DOHH2 (cell line): ENCODE data around the gene G6PC2.

Experiments
- H3F3A ChIP-seq: fragments of 200-600 bp; sonication (generic), shearing (Covaris generic); 2 replicates; pipeline ENCODE4 v1.6.0; 2016; ENCODE audit warnings: antibody characterized with exemption, mild to moderate bottlenecking; ENCODE audit not compliant: control insufficient read depth, insufficient read depth
- H3K27ac ChIP-seq: fragments of 200-600 bp; sonication (generic); 2 replicates; pipeline ENCODE4 v1.5.1; 2014; ENCODE audit warnings: low read depth, mild to moderate bottlenecking, low read length, moderate library complexity
- H3K27me3 ChIP-seq: fragments of 200-600 bp; sonication (generic); 2 replicates; pipeline ENCODE4 v1.6.1; 2014; ENCODE audit warnings: mild to moderate bottlenecking, low read length, mixed read lengths; ENCODE audit not compliant: control insufficient read depth
- H3K36me3 ChIP-seq: fragments of 200-600 bp; sonication (generic); 2 replicates; pipeline ENCODE4 v1.6.1; 2014; ENCODE audit warnings: mild to moderate bottlenecking, low read length, moderate library complexity, mixed read lengths; ENCODE audit not compliant: control insufficient read depth
- H3K4me1 ChIP-seq: fragments of 200-600 bp; sonication (generic); 2 replicates; pipeline ENCODE4 v1.6.1; 2014; ENCODE audit warnings: mild to moderate bottlenecking, low read length, mixed read lengths; ENCODE audit not compliant: control insufficient read depth
- H3K4me2 ChIP-seq: fragments of 200-600 bp; sonication (generic); 2 replicates; pipeline ENCODE4 v1.6.0; 2014; ENCODE audit warnings: mild to moderate bottlenecking, low read length, moderate library complexity
- H3K4me3 ChIP-seq: fragments of 200-600 bp; sonication (generic); 2 replicates; pipeline ENCODE4 v1.5.1; 2014; ENCODE audit warnings: mild to moderate bottlenecking, low read length, mixed read lengths
- H3K79me2 ChIP-seq: fragments of 200-600 bp; sonication (generic); 2 replicates; pipeline ENCODE4 v1.6.1; 2014; ENCODE audit warnings: mild to moderate bottlenecking, low read length, mixed read lengths; ENCODE audit not compliant: control insufficient read depth
- H3K9me2 ChIP-seq: fragments of 200-600 bp; sonication (generic); replicated peaks from 2 replicates; pipeline ENCODE4 v1.6.1; 2014; ENCODE audit warnings: mild to moderate bottlenecking, low read length, mixed read lengths; ENCODE audit not compliant: control insufficient read depth
- H3K9me3 ChIP-seq: fragments of 200-600 bp; sonication (generic); 2 replicates; pipeline ENCODE4 v1.6.1; 2014; ENCODE audit warnings: antibody characterized with exemption, low read length, mixed read lengths; ENCODE audit not compliant: control insufficient read depth, insufficient read depth
- H4K20me1 ChIP-seq: fragments of 200-600 bp; sonication (generic); 2 replicates; pipeline ENCODE4 v1.6.0; 2014; ENCODE audit warnings: low read depth, mild to moderate bottlenecking, antibody characterized with exemption, low read length, moderate library complexity; ENCODE audit not compliant: control insufficient read depth, insufficient read depth
- EZH2phosphoT487 ChIP-seq: fragments of 200-600 bp; sonication (generic); IDR thresholded peaks from 2 replicates; pipeline ENCODE4 v1.6.1; 2017; ENCODE audit warnings: borderline replicate concordance, mild to moderate bottlenecking, antibody characterized with exemption, low read length, moderate library complexity, mixed read lengths
- TF ChIP-seq, protein P1 (sequence below): fragments of 200-600 bp; sonication (generic); IDR thresholded peaks from one replicate; pipeline ENCODE4 v1.5.1; 2014; ENCODE audit warnings: antibody characterized with exemption, mild to moderate bottlenecking, low read depth, low read length; ENCODE audit not compliant: poor library complexity, severe bottlenecking

G6PC2 gene

DNA sequence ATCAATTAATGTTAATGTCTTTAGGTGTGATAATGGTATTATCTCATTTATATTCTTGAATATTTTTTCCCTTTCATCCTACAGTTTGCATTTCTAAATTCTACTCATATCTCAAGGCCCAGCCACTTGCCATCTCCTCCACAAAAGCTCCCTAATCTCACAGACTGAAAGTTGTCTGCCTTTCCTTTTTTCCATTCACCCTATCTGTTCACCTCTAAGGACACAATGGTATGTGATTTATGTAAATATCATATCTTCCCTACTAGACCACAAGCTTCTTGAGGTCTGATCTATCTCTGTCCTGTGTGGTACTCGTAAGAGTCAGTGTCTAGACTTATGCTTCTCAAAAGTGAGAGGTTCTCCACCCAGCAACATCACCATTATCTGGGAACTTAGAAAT is 7.0 kb upstream of the G6PC2 start:
- Histone ChIP-seq H3K36me3 (peaks cover 10% of the 10 kb centered on the region), H3K4me3 (no peak overlapping the region), H3K9me2 (no peaks in the 10 kb centered on the region), H3K4me2 (no peak overlapping the region), H3F3A (no peaks in the 10 kb centered on the region), H3K4me1 (peaks cover 10% of the 10 kb centered on the region), H3K27me3 (no peaks in the 10 kb centered on the region), H3K9me3 (no peaks in the 10 kb centered on the region), H3K79me2 (peaks cover 12% of the 10 kb centered on the region), H4K20me1 (no peaks in the 10 kb centered on the region), H3K27ac (no peak overlapping the region)
- TF ChIP-seq, protein P1, sequence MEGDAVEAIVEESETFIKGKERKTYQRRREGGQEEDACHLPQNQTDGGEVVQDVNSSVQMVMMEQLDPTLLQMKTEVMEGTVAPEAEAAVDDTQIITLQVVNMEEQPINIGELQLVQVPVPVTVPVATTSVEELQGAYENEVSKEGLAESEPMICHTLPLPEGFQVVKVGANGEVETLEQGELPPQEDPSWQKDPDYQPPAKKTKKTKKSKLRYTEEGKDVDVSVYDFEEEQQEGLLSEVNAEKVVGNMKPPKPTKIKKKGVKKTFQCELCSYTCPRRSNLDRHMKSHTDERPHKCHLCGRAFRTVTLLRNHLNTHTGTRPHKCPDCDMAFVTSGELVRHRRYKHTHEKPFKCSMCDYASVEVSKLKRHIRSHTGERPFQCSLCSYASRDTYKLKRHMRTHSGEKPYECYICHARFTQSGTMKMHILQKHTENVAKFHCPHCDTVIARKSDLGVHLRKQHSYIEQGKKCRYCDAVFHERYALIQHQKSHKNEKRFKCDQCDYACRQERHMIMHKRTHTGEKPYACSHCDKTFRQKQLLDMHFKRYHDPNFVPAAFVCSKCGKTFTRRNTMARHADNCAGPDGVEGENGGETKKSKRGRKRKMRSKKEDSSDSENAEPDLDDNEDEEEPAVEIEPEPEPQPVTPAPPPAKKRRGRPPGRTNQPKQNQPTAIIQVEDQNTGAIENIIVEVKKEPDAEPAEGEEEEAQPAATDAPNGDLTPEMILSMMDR, result no peak

DNA sequence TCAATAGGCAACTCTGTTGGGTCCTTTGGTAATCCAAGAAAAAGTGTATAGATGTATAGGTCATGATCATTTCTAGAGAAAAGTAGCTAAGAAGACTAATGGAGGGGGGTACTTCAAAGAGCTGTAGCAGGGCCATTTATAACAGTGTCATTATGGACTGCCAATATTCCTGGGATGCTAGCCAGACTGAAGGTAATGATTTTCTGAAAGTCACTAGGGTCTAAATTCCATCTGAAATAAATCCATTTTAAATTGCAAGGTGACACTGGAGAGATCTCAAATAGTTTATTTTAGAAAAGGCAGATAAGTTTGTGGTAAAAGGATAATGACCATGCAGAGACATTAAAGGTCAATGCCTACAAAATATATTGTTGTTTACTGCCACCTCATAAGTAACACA is 6.4 kb upstream of the G6PC2 start:
- Histone ChIP-seq H4K20me1 (no peaks in the 10 kb centered on the region), H3K27me3 (no peaks in the 10 kb centered on the region), H3F3A (no peaks in the 10 kb centered on the region), H3K9me2 (no peaks in the 10 kb centered on the region), H3K4me3 (no peak overlapping the region), H3K9me3 (no peaks in the 10 kb centered on the region), H3K27ac (no peak overlapping the region), H3K79me2 (peaks cover 6% of the 10 kb centered on the region), H3K4me2 (no peak overlapping the region), H3K4me1 (peaks cover 6% of the 10 kb centered on the region), H3K36me3 (peaks cover 5% of the 10 kb centered on the region)
- TF ChIP-seq, protein P1, result no peak
- TF ChIP-seq EZH2phosphoT487, result no peak

DNA sequence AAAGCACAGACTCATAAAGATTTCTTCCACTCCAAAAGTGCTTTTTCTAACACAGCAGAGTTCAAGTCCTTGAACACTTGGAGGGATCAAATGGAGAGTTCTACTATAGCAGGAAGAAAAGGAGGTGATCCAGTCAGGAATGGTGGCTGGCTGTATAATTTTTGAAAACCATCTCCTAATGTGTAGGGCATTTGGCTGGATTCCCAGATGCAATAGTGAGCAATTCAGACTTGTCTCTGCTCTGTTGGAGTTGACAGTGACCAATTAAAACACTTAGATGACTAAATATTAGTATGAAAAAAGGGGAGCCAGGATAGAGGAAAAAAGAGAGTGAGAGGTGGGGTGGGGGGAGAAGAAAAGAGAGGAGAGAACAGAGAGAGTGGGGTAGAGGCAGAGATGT is 5.3 kb upstream of the G6PC2 start:
- no peaks in the 10 kb centered on the region for H3K9me2 ChIP-seq
- H3K27me3 ChIP-seq, result no peaks in the 10 kb centered on the region
- H3K4me1 ChIP-seq, result peaks cover 2% of the 10 kb centered on the region
- no peaks in the 10 kb centered on the region for H3F3A ChIP-seq
- H4K20me1 ChIP-seq, result no peaks in the 10 kb centered on the region
- no peaks in the 10 kb centered on the region for H3K9me3 ChIP-seq
- H3K4me3 ChIP-seq, result no peak overlapping the region
- TF ChIP-seq, protein P1, result no peak
- no peak for TF ChIP-seq EZH2phosphoT487
- no peak overlapping the region for H3K27ac ChIP-seq
- no peaks in the 10 kb centered on the region for H3K79me2 ChIP-seq
- no peaks in the 10 kb centered on the region for H3K36me3 ChIP-seq
- H3K4me2 ChIP-seq, result no peak overlapping the region

DNA sequence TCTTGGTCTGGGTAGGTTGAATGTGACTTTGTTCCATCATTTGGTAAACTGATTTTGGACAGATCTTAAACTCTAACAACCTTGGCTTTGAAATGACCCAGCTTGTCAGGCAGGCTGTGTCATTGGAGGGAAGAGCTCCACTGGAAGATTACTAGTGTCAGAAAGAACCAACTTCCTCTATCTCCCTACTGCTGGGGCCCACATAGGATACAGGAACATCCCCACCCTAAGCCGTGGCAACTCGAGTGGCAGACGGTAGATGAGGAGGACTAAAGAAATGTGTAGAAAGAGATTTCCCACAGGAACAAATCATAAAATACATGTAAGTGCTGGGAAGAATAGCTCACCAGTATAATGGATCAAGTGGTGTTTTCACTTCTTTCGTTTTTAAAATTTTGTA is 4.3 kb upstream of the G6PC2 start:
- TF ChIP-seq, protein P1, result no peak
- TF ChIP-seq EZH2phosphoT487, result no peak
- H4K20me1 ChIP-seq, result no peaks in the 10 kb centered on the region
- no peaks in the 10 kb centered on the region for H3K27me3 ChIP-seq
- H3K36me3 ChIP-seq, result no peaks in the 10 kb centered on the region
- no peaks in the 10 kb centered on the region for H3K79me2 ChIP-seq
- no peaks in the 10 kb centered on the region for H3K4me1 ChIP-seq
- H3F3A ChIP-seq, result no peaks in the 10 kb centered on the region
- no peaks in the 10 kb centered on the region for H3K9me2 ChIP-seq
- no peaks in the 10 kb centered on the region for H3K9me3 ChIP-seq
- no peak overlapping the region for H3K27ac ChIP-seq
- H3K4me3 ChIP-seq, result no peak overlapping the region
- H3K4me2 ChIP-seq, result no peak overlapping the region
